Measurements from ENCODE around the gene LRRC70.
A peak's percentile ranks its signal among the peaks of the same experiment; 100 is the strongest.
"Not testable (repeated sequence)": the region's sequence is repeated elsewhere in the genome, so short reads cannot be mapped to it uniquely, and the experiment has no call there.

LRRC70 gene, protein sequence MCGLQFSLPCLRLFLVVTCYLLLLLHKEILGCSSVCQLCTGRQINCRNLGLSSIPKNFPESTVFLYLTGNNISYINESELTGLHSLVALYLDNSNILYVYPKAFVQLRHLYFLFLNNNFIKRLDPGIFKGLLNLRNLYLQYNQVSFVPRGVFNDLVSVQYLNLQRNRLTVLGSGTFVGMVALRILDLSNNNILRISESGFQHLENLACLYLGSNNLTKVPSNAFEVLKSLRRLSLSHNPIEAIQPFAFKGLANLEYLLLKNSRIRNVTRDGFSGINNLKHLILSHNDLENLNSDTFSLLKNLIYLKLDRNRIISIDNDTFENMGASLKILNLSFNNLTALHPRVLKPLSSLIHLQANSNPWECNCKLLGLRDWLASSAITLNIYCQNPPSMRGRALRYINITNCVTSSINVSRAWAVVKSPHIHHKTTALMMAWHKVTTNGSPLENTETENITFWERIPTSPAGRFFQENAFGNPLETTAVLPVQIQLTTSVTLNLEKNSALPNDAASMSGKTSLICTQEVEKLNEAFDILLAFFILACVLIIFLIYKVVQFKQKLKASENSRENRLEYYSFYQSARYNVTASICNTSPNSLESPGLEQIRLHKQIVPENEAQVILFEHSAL

DNA sequence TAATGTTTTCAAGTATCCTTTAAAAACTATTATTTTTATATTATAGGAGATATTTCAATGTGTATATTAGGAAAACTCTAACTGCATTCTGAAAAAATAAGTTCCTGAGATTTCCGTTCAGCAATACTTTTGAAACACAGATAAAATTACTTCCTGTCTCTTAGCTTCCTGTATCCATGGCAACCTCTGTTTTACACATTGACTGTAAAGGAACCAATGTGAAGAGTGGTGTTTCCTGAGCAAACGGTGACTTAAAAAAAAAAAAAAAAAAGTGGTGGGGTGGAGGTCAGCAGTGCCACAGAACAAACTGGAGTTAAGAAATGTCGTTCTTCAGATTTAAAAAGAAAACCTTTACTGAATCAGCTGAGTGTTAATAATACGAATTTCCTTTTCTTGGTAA, at the start of gene LRRC70:
TSS of gene LRRC70 (plus strand) at position 280 of the 400 bp plus-strand sequence. CDS start 620 bp downstream, outside the sequence.
- peak; percentile 41 for DNase-seq (ENCODE audit: low read depth)

DNA sequence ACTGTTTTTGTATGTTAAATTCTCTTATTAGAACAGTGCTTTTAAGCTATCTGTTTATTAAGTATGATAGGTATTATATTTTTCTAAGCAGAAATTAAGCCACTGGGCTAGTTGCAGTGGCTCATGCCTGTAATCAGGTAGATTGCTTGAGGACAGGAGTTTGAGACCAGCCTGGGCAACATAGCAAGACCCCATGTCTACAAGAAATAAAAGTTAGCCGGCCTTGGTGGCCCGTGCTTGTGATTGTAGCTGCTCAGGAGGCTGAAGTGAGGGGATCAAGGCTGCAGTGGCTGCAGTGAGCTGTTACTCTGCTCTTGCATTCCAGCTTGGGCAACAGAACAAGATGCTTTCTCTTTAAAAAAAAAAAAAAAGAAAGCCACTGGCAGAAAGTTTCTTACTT, 45.0 kb upstream of the LRRC70 start:
- no peak for DNase-seq (ENCODE audit: low read depth)

GRCh38 chr5:62534461-62535236, 44.0 kb upstream of the LRRC70 start:
- DNase-seq (ENCODE audit: low read depth) = no peak

DNA sequence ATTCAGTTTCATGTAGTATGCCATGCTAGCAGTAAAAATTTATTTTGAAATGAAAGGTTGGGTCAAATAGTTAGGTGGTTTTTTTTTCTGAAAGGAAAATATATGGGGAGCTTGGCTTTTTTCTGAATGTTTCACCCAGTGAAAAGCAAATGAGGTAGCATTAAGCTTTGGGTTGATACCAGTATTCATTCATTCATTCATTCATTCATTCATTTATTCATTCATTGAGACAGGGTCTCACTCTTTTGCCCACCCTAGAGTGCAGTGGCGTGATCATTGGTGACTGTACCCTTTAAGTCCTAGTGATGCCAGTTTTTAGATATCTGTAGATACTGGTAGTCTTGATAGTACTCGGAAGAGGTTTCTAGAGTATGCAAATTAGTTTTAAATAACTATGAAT, 42.4 kb upstream of the LRRC70 start:
- no peak for DNase-seq (ENCODE audit: low read depth)

GRCh38 chr5:62536783-62537182, 41.8 kb upstream of the LRRC70 start:
- no peak for DNase-seq (ENCODE audit: low read depth)

DNA sequence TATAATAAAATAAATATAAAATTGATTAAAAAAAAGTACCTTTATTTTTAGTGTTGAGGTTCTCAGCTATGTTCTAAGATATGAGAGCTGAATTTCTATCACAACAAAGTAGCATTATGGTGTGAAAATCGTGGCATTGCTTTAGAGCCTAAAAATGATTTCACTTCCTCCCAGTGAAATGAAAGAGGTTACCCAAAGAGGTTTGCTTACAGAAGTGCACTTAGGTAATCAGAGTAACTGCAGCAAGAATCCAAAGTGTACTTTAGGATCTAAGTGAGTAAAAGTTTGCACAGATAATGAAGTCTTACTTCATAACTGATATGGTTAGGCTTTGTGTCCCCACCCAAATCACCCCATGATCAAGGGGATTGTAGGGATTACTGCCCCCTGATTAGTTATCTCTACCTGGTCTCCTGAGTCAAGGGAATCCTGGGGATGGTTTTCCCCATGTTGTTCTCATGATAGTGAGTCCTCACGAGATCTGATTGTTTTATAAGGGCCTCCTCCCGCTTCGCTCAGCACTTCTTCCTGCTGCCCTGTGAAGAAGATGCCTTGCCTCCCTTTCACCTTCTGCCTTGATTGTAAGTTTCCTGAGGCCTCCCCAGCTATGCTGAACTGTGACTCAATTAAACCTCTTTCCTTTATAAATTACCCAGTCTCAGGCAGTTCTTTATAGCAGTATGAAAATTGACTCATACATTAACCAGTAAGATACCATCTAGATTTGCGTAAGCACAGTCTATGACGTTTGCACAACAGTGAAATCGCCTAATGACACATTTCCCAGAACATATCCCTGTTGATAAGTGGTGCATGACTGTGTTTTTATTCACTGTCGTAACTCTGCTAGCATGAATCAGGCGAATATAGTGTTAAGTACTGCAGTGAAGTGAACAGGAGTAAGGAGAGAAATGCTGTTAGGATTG, 40.3 kb upstream of the LRRC70 start:
- peak; percentile 28 for DNase-seq (ENCODE audit: low read depth)

GRCh38 chr5:62542720-62543119, 35.9 kb upstream of the LRRC70 start:
- no peak for DNase-seq (ENCODE audit: low read depth)

DNA sequence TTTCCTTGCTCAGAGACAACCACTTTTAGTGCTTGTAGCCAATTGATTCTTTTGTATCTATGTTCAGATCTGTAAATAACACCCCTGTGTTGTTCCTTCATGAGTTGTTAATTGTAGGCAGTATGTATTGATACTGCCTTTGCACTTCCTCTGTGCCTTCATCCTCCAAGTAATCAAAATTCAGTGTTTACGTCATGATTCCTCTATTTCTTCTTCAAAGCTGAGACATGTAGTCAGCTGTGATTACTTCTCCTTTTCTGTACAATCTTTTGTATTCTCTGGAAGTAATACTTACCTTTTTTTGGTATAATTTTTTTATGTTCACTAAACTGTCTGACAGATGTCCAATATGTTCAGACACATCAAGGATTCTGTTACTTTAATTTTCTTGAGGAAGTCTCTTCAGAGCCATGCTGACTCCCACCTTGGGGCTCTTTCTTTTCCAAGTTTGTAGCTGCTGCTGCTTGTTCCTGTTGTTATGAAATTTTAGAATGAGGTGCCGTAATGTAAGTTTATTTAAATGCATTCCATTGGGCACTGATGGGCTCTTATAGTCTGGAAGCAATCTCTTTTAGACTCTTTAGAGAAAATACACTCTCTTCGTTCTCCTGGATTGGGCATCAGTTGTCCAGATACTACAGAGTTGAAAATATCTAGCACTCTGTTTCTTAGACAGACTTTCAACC, 30.5 kb upstream of the LRRC70 start:
- DNase-seq (ENCODE audit: low read depth) = no peak

- no peak for DNase-seq (ENCODE audit: low read depth)
Observed at GRCh38 chr5:62550103-62550502, 28.5 kb upstream of the LRRC70 start.

GRCh38 chr5:62555930-62556329, 22.7 kb upstream of the LRRC70 start:
- no peak for DNase-seq (ENCODE audit: low read depth)

- no peak for DNase-seq (ENCODE audit: low read depth)
Observed at GRCh38 chr5:62558941-62559340, 19.7 kb upstream of the LRRC70 start.

DNA sequence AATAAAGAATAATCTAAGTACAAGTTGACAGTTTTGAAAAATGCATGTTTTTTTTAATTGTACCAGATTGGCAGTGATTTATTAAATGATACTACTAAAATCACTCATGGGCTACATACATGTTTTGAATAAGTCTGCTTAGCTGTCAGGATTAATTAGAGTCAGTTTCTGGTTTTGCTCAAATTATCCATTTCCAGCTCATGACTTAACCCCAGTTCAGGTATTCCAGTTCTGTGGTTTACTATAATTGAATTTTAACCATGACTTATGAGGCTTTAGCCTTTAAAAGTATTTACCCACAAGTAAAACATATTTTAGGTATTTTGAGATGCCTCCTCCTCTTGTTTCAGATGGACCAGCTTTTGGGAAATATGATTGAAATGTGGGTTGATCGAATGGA, 17.8 kb upstream of the LRRC70 start:
- no peak for DNase-seq (ENCODE audit: low read depth)

- no peak for DNase-seq (ENCODE audit: low read depth)
Observed at GRCh38 chr5:62561896-62562295, 16.7 kb upstream of the LRRC70 start.

GRCh38 chr5:62562867-62563266, 15.8 kb upstream of the LRRC70 start:
- DNase-seq (ENCODE audit: low read depth) = no peak

- DNase-seq (ENCODE audit: low read depth) = no peak
Observed at GRCh38 chr5:62564101-62564500, 14.5 kb upstream of the LRRC70 start.

DNA sequence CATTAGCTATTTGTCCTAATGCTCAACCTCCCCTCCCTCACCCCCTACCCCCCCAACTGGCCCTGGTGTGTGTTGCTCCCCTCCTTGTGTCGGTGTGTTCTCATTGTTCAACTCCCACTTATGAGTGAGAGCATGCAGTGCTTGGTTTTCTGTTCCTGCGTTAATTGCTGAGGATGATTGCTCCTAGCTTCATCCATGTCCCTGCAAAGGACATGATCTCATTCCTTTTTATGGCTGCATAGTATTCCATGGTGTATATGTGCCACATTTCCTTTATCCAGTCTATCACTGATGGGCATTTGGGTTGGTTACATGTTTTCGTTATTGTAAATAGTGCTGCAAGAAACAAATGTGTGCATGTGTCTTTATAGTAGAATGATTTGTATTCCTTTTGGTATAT, 12.9 kb upstream of the LRRC70 start:
- DNase-seq (ENCODE audit: low read depth) = not testable (repeated sequence)

DNA sequence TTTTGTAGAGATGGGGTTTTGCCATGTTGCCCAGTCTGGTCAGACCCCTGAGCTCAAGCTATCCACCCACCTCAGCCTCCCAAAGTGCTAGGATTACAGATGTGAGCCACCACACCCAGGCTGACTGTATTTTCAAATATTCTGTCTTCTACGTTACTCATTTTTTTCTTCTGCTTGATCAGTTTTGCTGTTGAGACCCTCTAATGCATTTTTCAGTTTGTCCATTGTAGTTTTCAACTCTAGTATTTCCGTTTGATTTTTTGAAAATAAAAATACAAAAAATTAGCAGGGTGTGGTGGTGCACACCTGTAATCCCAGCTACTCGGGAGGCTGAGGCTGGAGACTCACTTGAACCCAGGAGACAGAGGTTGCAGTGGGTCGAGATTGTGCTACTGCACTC, 10.5 kb upstream of the LRRC70 start:
- no peak for DNase-seq (ENCODE audit: low read depth)

DNA sequence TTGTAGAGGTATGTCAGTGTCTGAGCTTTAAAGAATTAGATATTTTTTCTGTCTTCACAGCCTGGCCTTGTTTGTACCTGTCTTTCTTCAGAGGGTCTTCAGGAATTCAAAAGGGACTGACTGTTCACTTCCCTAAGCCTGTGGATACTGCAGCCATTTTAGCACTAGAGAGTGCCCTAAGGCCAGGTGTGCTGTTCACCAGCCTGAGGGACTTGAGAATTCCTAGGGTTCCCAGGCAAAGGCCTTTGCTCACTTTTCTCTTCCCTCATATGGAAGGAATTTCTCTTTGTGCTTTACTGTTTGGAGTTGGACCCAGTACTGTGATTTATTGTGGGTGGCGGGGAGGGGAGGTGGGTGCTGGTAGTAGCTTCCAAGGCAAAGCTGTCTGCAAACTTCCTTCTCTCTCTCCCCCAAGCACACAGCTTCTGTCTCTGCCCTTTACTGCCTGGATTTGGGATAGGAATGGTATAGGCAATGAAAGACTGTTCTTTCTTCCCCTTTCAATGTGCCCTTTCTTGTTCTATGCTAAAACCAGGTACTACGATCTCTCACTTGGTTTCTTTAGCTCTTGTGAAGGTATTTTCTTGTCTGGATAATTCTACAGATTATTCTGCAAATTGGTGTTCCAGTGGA, 9.7 kb upstream of the LRRC70 start:
- no peak for DNase-seq (ENCODE audit: low read depth)

- DNase-seq (ENCODE audit: low read depth) = no peak
Observed at GRCh38 chr5:62569470-62569869, 9.1 kb upstream of the LRRC70 start.

GRCh38 chr5:62572918-62573514, 5.6 kb upstream of the LRRC70 start:
- no peak for DNase-seq (ENCODE audit: low read depth)
